Measurements from ENCODE around the gene TM9SF1.
"Not testable (repeated sequence)": the region's sequence is repeated elsewhere in the genome, so short reads cannot be mapped to it uniquely, and the experiment has no call there.

Gene TM9SF1

GRCh38 chr14:24224618-24225071 lies 29.4 kb upstream of the TM9SF1 start:
- no peak for DNase-seq

GRCh38 chr14:24222987-24223386 lies 27.7 kb upstream of the TM9SF1 start:
- not testable (repeated sequence) for DNase-seq

- DNase-seq = no peak
Measured at GRCh38 chr14:24219521-24219920, 24.3 kb upstream of the TM9SF1 start.

- no peak for DNase-seq
Measured at GRCh38 chr14:24219080-24219479, 23.8 kb upstream of the TM9SF1 start.

- not testable (repeated sequence) for DNase-seq
Measured at GRCh38 chr14:24216876-24217275, 21.6 kb upstream of the TM9SF1 start.

GRCh38 chr14:24216345-24216699 lies 21.1 kb upstream of the TM9SF1 start:
- DNase-seq = no peak

- DNase-seq = peak; percentile 91
Measured at GRCh38 chr14:24215495-24216344, 20.5 kb upstream of the TM9SF1 start, which contains the start of gene MDP1. MDP1 (minus strand) TSS chr14:24216066; CDS start chr14:24215955, 111 bp downstream.

- DNase-seq = no peak
Measured at GRCh38 chr14:24213866-24214662, 18.8 kb upstream of the TM9SF1 start.

- DNase-seq = peak; percentile 100
Measured at GRCh38 chr14:24212924-24213865, 18.0 kb upstream of the TM9SF1 start, which contains the start of gene CHMP4A. CHMP4A (minus strand) TSS chr14:24213488; CDS start chr14:24213439, 49 bp downstream.

GRCh38 chr14:24211311-24211710 lies 16.1 kb upstream of the TM9SF1 start:
- no peak for DNase-seq

- no peak for DNase-seq
Measured at GRCh38 chr14:24207625-24208024, 12.4 kb upstream of the TM9SF1 start.

GRCh38 chr14:24207104-24207551 lies 11.9 kb upstream of the TM9SF1 start:
- DNase-seq = no peak

- DNase-seq = no peak
Measured at GRCh38 chr14:24206260-24207103, 11.2 kb upstream of the TM9SF1 start.

GRCh38 chr14:24204163-24205146 lies 9.2 kb upstream of the TM9SF1 start:
- DNase-seq = no peak

GRCh38 chr14:24203249-24203886 lies 8.1 kb upstream of the TM9SF1 start:
- DNase-seq = not testable (repeated sequence)

GRCh38 chr14:24202538-24202937 lies 7.3 kb upstream of the TM9SF1 start:
- DNase-seq = not testable (repeated sequence)

GRCh38 chr14:24198814-24199524 lies 3.7 kb upstream of the TM9SF1 start:
- no peak for DNase-seq

- DNase-seq = no peak
Measured at GRCh38 chr14:24197056-24197450, 1.8 kb upstream of the TM9SF1 start.
